IPS-18c (cell line): ENCODE data around the gene RAB11FIP5.
"Not testable (repeated sequence)": the region's sequence is repeated elsewhere in the genome, so short reads cannot be mapped to it uniquely, and the experiment has no call there.

Source experiments
- H3K4me3 ChIP-seq: 2 replicates; pipeline ENCODE4 v1.7.0; 2013; ENCODE audit warnings: low read depth, mild to moderate bottlenecking, low read length, moderate library complexity; ENCODE audit not compliant: insufficient read depth
- H3K9me3 ChIP-seq: one replicate; pipeline ENCODE4 v1.6.1; 2013; ENCODE audit warnings: mild to moderate bottlenecking, low read length, moderate library complexity; ENCODE audit not compliant: control insufficient read depth, insufficient read depth

RAB11FIP5 gene

GRCh38 chr2:73112913-73113854 is at the start of gene RAB11FIP5:
Gene RAB11FIP5 (minus strand): TSS chr2:73112948. CDS start chr2:73112777, 171 bp downstream.
- Histone ChIP-seq H3K9me3 (peaks cover 4% of the 10 kb centered on the region), H3K4me3 (peak within 1 kb of the TSS; percentile 84)

GRCh38 chr2:73156539-73157124 is 43.9 kb upstream of the RAB11FIP5 start:
- H3K4me3 ChIP-seq, result peak overlapping the region; percentile 42; the same call in 1 of the 2 replicates

GRCh38 chr2:73142937-73143336 is 30.2 kb upstream of the RAB11FIP5 start:
- H3K9me3 ChIP-seq, result no peaks in the 10 kb centered on the region

More at GRCh38 chr2:73156539-73157124, 43.9 kb upstream of the RAB11FIP5 start:
- H3K9me3 ChIP-seq, result no peaks in the 10 kb centered on the region

GRCh38 chr2:73141896-73142295 is 29.1 kb upstream of the RAB11FIP5 start:
- Histone ChIP-seq H3K9me3 (no peaks in the 10 kb centered on the region), H3K4me3 (no peak overlapping the region)

More at GRCh38 chr2:73142937-73143336, 30.2 kb upstream of the RAB11FIP5 start:
- H3K4me3 ChIP-seq, result no peak overlapping the region

GRCh38 chr2:73135236-73135635 is 22.5 kb upstream of the RAB11FIP5 start:
- Histone ChIP-seq H3K4me3 (no peak overlapping the region), H3K9me3 (no peaks in the 10 kb centered on the region)

GRCh38 chr2:73134471-73134870 is 21.7 kb upstream of the RAB11FIP5 start:
- H3K9me3 ChIP-seq, result no peaks in the 10 kb centered on the region
- H3K4me3 ChIP-seq, result no peak overlapping the region

GRCh38 chr2:73133566-73134197 is 20.9 kb upstream of the RAB11FIP5 start:
- no peak overlapping the region for H3K4me3 ChIP-seq
- H3K9me3 ChIP-seq, result no peaks in the 10 kb centered on the region

- Histone ChIP-seq H3K4me3 (no peak overlapping the region), H3K9me3 (no peaks in the 10 kb centered on the region)
These were observed 19.1 kb upstream of the RAB11FIP5 start for GRCh38 chr2:73131807-73132206.

GRCh38 chr2:73130790-73131189 is 18.0 kb upstream of the RAB11FIP5 start:
- no peaks in the 10 kb centered on the region for H3K9me3 ChIP-seq

GRCh38 chr2:73128841-73129535 is 16.2 kb upstream of the RAB11FIP5 start:
- H3K4me3 ChIP-seq, result no peak overlapping the region
- H3K9me3 ChIP-seq, result no peaks in the 10 kb centered on the region

More at GRCh38 chr2:73130790-73131189, 18.0 kb upstream of the RAB11FIP5 start:
- no peak overlapping the region for H3K4me3 ChIP-seq

- Histone ChIP-seq H3K9me3 (no peaks in the 10 kb centered on the region), H3K4me3 (no peak overlapping the region)
These were observed 9.8 kb upstream of the RAB11FIP5 start for GRCh38 chr2:73122536-73122935.

- H3K4me3 ChIP-seq, H3K9me3 ChIP-seq: not testable (repeated sequence)
These were observed 7.0 kb upstream of the RAB11FIP5 start for GRCh38 chr2:73119611-73120239.

- Histone ChIP-seq H3K4me3 (no peak overlapping the region), H3K9me3 (peaks cover 3% of the 10 kb centered on the region)
These were observed 4.7 kb upstream of the RAB11FIP5 start for GRCh38 chr2:73117441-73117840.

- Histone ChIP-seq H3K4me3 (no peak overlapping the region), H3K9me3 (peaks cover 4% of the 10 kb centered on the region)
These were observed 3.6 kb upstream of the RAB11FIP5 start for GRCh38 chr2:73116182-73116960.

- Histone ChIP-seq H3K9me3 (peaks cover 4% of the 10 kb centered on the region), H3K4me3 (no peak overlapping the region)
These were observed 1.6 kb upstream of the RAB11FIP5 start for GRCh38 chr2:73114273-73114867.
